NCI-H2029 (cell line): Measurements from ENCODE around the gene DSCAM.
A peak's percentile ranks its signal among the peaks of the same experiment; 100 is the strongest.

Source experiments
- DNase-seq: peaks from one replicate; lab custom pipeline; 2025; lab: John Stamatoyannopoulos, UW

DSCAM gene

DNA sequence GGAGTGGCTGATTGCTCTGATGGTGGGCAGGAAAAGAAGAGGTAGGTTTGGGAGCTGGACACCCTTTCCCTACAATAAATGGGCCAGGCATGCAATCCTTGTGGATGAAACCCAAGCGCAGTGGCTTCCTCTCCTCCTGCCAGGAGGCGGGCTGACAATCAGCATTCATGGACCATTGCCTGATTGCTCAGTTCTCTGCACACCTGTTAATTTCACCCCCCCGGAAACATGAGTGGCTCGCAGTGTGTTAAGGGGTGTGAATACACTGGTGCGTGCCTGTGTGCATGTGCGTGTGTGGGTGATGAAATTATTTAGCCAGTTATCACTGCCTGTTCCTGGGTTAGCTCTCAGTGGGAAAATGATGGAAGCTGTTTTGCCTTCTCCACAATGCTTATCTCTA, 669.0 kb downstream of the DSCAM start:
- no peak for DNase-seq

DNA sequence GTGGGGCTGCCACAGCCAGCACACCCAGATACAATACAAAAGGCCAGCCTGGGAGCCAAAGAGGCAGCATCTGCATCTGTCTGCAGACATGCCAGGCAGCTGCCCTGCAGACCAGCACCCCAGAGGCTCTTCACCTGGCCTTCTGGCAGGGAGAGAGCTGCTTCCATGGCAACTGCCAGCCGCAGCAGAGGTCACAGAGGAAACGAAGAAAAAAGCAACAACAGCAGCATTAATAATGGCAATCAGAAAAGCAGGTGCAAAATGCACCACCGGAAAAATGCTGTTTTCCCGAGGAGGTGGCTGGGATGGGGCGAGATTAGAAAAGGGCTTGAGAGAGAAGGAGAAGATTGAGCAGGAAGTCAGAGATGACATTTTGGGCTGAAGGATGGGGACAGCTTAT, 670.2 kb downstream of the DSCAM start:
- peak; percentile 81 for DNase-seq

DNA sequence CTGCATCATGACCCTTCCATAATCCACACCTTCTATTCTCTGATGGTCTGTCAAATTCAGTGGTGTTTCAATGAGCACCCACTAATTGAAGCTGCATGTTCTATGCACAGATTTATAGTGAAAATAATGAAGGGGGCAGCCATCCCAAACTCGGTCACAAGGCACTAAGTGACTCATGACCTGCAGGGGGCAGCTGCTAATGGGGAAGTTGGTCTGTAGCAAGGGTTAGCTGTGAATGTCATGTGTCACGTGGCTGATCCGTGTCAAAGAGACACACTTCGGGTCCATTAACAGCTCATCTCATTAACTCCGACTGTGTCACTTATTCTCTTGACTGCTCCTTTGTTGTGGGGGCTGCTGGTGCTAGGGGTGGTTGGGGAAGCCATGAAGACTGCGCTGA, 673.1 kb downstream of the DSCAM start:
- DNase-seq, result no peak

- DNase-seq, result no peak
Observed at GRCh38 chr21:40169971-40170370, 677.0 kb downstream of the DSCAM start.

DNA sequence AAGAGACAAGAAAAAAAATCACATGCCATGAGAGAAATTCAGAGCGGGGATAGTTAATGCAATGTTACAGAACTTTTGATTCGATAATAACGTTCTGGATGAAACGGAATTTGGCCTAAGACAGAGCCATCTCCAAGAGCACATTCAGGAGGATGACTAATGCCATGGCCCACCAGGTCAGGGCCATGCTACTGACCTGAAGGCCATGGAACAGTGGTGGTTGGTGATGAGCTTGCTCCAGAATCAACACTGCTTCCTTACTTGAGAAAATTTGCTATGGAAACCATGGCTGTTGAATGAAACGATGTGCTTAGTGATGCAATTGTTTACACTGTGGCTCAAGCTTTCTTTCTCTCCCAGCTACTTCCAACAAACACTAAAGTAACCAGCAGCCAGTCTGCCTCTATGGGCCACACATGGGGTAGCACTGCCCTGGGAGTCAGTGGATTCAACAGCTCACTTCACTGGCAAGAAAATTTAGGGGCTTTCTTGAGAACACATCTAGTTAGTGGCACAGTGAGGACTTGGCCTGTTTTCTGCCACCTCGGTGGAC, 680.6 kb downstream of the DSCAM start:
- peak; percentile 9 for DNase-seq

- no peak for DNase-seq
Observed at GRCh38 chr21:40165773-40166070, 681.2 kb downstream of the DSCAM start.

GRCh38 chr21:40164905-40165772, 681.8 kb downstream of the DSCAM start:
- DNase-seq, result no peak

GRCh38 chr21:40162075-40162474, 684.9 kb downstream of the DSCAM start:
- DNase-seq, result no peak

- no peak for DNase-seq
Observed at GRCh38 chr21:40160911-40161310, 686.0 kb downstream of the DSCAM start.

- no peak for DNase-seq
Observed at GRCh38 chr21:40158366-40158765, 688.6 kb downstream of the DSCAM start.

GRCh38 chr21:40155563-40155962, 691.4 kb downstream of the DSCAM start:
- DNase-seq, result no peak

- no peak for DNase-seq
Observed at GRCh38 chr21:40153351-40153750, 693.6 kb downstream of the DSCAM start.

GRCh38 chr21:40152476-40152875, 694.5 kb downstream of the DSCAM start:
- no peak for DNase-seq

GRCh38 chr21:40151611-40152010, 695.3 kb downstream of the DSCAM start:
- no peak for DNase-seq

DNA sequence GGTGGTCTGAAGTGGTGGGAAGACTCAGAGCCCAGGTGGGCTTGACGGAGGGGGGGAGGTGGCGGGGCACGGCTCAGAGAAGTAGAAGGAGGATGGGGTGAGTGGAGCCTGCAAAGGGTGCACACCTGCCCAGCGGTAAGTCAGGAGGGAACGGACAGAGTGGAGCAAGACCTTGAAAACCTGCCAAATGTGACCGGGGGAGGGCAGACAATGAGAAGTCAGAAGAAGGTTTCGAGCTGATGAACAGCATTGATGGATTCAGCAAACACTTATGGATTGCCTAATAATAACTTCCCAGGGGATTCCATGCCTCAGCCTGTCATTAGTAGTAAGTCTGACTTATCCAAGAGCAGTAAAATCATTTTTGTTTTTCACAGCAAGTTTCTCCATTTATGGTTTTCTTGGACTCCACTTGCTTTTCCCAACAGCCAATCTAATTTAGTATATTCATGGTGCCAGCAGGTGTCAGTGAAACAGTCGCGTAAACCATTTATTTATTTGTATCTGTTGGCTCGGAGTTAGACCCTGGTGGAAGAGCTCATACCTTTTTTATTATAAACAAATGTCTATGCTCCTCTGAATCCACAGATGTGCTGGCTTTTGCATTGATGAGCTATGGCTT, 700.6 kb downstream of the DSCAM start:
- peak; percentile 9 for DNase-seq

GRCh38 chr21:40143822-40144525, 703.0 kb downstream of the DSCAM start:
- peak; percentile 51 for DNase-seq

GRCh38 chr21:40141621-40142020, 705.3 kb downstream of the DSCAM start:
- no peak for DNase-seq

- DNase-seq, result no peak
Observed at GRCh38 chr21:40140675-40141074, 706.3 kb downstream of the DSCAM start.

DNA sequence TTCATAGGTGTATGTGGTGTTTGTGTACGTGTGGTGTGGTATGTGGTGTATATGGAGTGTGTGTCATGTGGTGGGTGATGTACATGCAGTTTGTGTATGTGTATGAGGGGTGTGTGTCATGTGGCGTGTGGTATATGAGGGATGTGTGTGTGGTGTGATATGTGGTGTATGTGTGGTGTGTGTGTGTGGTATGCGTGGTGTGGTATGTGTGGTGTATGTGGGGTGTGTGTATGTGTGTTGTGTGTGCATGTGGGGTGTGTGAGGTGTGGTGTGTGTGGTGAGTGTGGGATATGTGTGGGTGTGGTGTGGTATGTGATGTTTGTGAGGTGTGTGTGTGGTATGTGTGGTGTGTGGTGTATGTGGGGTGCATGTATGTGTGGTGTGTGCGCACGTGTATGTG, 707.3 kb downstream of the DSCAM start:
- no peak for DNase-seq

GRCh38 chr21:40136571-40136970, 710.4 kb downstream of the DSCAM start:
- no peak for DNase-seq

- DNase-seq, result no peak
Observed at GRCh38 chr21:40134731-40135492, 712.0 kb downstream of the DSCAM start.

GRCh38 chr21:40130476-40130875, 716.5 kb downstream of the DSCAM start:
- DNase-seq, result no peak
